Measurements from ENCODE around the gene EPAS1. TPM values are rescaled to one million over a fixed set of nuclear protein-coding genes. Genes with fewer than 3 reads are reported as not detected.

EPAS1 gene
- total RNA-seq, 2 donors from 2014 or later: 58.4 to 162 TPM

DNA sequence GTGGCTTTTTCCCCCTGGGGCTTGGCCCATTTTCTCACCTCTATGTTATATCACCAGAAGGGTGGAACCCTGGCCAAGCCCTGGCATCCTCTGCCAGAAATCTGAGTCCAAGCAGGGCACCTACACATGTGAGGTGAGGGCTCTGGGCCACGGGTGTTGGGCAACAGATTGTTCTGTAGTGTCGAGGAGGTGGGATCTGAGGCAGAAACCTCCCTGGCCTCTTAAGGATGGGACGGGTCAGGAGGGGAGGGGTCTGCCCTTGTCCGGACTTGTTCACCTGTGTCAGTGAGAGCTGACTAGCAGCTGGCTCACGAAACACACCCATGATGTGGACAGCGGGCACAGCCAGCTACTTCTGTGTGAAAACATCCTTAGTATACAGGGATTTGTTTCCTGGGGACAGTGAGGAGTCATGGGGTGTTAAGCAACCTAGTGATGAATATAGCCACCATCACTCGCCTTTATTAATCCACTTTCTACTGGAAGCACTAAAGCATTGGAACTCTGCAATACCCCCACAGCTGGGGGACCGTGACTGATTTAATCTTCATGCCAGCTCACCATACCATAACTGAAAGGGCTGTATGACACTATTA lies 35.6 kb downstream of the EPAS1 start:
- WGBS, 2 donors: 65 to 69% methylated on average over 7 to 8 of the region's 8 CpGs
- Histone ChIP-seq H3K4me1 (peaks cover 99% of the 10 kb centered on the region), H3K4me3 (no peak overlapping the region), H3K27ac (peak overlapping the region; percentile 79 to 87 (median 80)), H3K9me3 (no peaks in the 10 kb centered on the region), H3K27me3 (no peaks in the 10 kb centered on the region), H3K36me3 (replicated peaks in 1 of 2; ENCODE audit: insufficient read depth in 1 of 2, low read depth in 2 of 2) (no peaks in the 10 kb centered on the region)
- intact Hi-C loops (cut with DNase I): no loop called here
- DNase-seq: peak in 2 of 4 donors; percentile 57 to 58
- ATAC-seq: no peak
- no peak for TF ChIP-seq POLR2A (IDR thresholded peaks at IDR 0.05)
- TF ChIP-seq, protein P1, sequence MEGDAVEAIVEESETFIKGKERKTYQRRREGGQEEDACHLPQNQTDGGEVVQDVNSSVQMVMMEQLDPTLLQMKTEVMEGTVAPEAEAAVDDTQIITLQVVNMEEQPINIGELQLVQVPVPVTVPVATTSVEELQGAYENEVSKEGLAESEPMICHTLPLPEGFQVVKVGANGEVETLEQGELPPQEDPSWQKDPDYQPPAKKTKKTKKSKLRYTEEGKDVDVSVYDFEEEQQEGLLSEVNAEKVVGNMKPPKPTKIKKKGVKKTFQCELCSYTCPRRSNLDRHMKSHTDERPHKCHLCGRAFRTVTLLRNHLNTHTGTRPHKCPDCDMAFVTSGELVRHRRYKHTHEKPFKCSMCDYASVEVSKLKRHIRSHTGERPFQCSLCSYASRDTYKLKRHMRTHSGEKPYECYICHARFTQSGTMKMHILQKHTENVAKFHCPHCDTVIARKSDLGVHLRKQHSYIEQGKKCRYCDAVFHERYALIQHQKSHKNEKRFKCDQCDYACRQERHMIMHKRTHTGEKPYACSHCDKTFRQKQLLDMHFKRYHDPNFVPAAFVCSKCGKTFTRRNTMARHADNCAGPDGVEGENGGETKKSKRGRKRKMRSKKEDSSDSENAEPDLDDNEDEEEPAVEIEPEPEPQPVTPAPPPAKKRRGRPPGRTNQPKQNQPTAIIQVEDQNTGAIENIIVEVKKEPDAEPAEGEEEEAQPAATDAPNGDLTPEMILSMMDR (IDR thresholded peaks at IDR 0.05): no peak

DNA sequence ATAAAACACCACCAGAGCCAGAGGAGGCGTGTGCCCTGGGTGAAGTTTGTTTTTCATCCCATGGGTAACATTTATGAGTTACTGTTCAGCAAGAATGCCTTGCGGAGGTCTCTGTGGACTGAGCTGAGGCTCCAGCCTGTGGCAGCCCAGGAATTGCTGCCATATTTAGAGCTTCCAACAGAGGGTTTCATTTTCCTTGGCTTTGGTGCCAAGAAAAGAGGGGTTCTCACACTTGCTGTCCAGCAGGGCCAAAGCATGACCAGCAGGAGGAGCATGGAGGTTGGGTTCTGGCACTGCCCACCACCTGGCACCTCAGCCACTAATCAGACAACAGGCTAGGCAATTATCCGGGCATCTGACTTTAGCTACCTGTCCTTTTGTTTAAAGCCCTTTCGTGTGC lies 36.7 kb downstream of the EPAS1 start:
- no peak for TF ChIP-seq POLR2A (IDR thresholded peaks at IDR 0.05)
- TF ChIP-seq, protein P1 (IDR thresholded peaks at IDR 0.05): peak in 4 of 7 experiments; percentile 21 to 40 (median 30)
- 75% methylated on average over 3 to 4 of the region's 4 CpGs for WGBS, 2 donors
- intact Hi-C loops (cut with DNase I): no loop called here
- peaks cover 99% of the 10 kb centered on the region for H3K4me1 ChIP-seq
- H3K4me3 ChIP-seq: no peak overlapping the region
- no peaks in the 10 kb centered on the region for H3K27me3 ChIP-seq
- no peaks in the 10 kb centered on the region for H3K9me3 ChIP-seq
- DNase-seq: peak in 1 of 4 donors; percentile 61
- no peaks in the 10 kb centered on the region for H3K36me3 ChIP-seq (replicated peaks in 1 of 2; ENCODE audit: insufficient read depth in 1 of 2, low read depth in 2 of 2)
- no peak for ATAC-seq
- H3K27ac ChIP-seq: peak overlapping the region in 3 of 4 donors; percentile 80 to 87 (median 80)

DNA sequence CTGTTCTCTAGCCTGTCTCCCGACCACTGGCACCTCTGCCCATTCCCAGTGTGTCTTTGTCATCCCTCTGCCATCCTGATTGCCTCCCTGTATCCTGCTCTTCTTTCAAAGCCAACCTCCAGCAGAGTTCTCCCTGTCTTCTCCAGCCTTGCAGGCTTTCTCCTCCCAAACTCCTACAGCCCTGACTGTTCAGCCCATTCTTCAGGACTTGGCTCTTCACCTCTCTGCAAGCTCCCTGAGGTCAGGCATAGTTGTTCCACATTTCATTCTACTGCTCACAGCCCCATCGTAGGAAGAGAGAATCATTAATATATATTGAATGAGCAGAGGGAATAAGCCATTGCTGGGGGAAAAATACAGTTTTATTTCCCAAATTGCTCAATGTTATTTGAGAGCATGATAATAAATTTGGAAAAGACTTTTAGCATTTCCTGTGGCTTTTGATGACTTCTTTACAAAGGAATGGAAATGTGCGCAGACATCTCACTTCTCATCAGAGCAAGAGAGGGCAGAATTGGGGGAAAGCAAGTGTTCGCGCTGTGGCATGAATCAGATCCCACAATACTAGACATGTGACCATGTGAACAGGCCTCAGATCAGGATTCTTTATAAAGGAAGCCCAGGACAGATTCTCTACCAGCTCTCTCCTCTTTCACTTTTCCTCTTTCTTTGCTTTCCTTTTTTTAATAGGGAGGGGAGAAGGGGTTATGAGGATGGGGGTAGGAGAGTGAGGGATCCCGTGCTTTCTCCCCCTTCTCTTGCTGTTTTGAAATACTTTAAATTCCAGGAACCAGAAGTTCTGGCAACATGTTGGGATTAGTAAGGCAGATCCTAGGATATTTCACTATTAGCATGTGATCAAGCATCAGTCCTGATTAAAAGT lies 37.4 kb downstream of the EPAS1 start:
- ATAC-seq (no peak), DNase-seq (no peak)
- Histone ChIP-seq H3K9me3 (no peaks in the 10 kb centered on the region), H3K36me3 (replicated peaks in 1 of 2; ENCODE audit: insufficient read depth in 1 of 2, low read depth in 2 of 2) (no peaks in the 10 kb centered on the region), H3K27ac (peak overlapping the region; percentile 78 to 87 (median 80)), H3K4me1 (peaks cover 99% of the 10 kb centered on the region), H3K27me3 (no peaks in the 10 kb centered on the region), H3K4me3 (no peak overlapping the region)
- 55 to 66% methylated on average over 6 of the region's 6 CpGs for WGBS, 2 donors
- TF ChIP-seq POLR2A (IDR thresholded peaks at IDR 0.05): no peak
- TF ChIP-seq, protein P1 (IDR thresholded peaks at IDR 0.05): no peak
- intact Hi-C loops (cut with DNase I): no loop called here

DNA sequence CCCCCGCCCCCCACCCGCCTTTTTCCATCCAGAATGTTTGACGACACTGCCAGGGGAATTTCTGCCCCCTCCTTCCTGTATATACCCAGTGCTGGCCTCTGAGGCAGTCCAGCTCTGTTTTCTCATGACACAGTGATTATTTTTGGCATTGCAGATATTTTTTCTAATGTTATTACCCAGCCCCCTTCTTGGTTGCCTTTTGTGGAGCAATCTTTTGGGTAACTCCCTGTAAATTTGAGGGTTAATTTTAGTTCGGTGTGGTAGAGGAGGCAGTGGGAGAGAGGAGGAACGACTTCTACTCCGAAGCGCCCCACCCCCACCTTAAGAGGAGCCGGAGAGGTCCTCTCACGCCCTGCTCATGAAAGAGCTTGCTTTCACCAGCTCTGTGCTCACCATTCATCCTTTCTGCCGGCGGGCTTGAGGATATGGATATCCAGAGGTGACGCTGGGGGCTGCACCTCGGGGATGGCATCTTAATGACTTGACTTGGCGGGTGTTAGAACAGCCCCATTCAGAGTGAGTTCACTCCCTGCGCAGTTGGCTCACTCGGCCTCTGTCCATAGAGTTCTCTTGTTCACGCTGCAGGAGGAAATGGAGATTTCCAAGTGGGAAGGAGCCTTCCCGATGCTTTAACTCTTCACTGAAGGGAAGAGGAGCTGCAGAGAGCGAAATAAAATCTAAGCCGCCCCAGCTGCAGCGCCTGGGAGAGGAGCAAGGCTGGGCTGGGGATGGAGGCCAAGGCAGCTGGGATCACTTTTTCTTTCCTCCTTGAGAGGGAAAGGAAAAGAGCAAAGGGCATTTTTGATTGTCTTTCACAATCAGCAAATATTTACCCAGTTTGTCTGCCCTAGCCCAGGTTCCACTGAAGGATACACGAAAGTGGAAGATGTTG lies 38.4 kb downstream of the EPAS1 start:
- Histone ChIP-seq H3K27ac (peak overlapping the region; percentile 78 to 87 (median 80)), H3K4me3 (no peak overlapping the region), H3K27me3 (no peaks in the 10 kb centered on the region), H3K4me1 (peaks cover 99% of the 10 kb centered on the region), H3K36me3 (replicated peaks in 1 of 2; ENCODE audit: insufficient read depth in 1 of 2, low read depth in 2 of 2) (no peaks in the 10 kb centered on the region), H3K9me3 (no peaks in the 10 kb centered on the region)
- intact Hi-C loops (cut with DNase I): no loop called here
- TF ChIP-seq, protein P1 (IDR thresholded peaks at IDR 0.05): no peak
- TF ChIP-seq POLR2A (IDR thresholded peaks at IDR 0.05): peak in 1 of 3 donors; percentile 4
- peak; percentile 38 for ATAC-seq
- DNase-seq: peak; percentile 39 to 71 (median 58)
- 8 to 13% methylated on average over 20 to 22 of the region's 22 CpGs for WGBS, 2 donors
